DOHH2 (cell line): ENCODE data around the gene KCNK5.

Source experiments
- H3F3A ChIP-seq: fragments of 200-600 bp; sonication (generic), shearing (Covaris generic); 2 replicates; pipeline ENCODE4 v1.6.0; 2016; ENCODE audit warnings: antibody characterized with exemption, mild to moderate bottlenecking; ENCODE audit not compliant: control insufficient read depth, insufficient read depth
- H3K27ac ChIP-seq: fragments of 200-600 bp; sonication (generic); 2 replicates; pipeline ENCODE4 v1.5.1; 2014; ENCODE audit warnings: low read depth, mild to moderate bottlenecking, low read length, moderate library complexity
- H3K27me3 ChIP-seq: fragments of 200-600 bp; sonication (generic); 2 replicates; pipeline ENCODE4 v1.6.1; 2014; ENCODE audit warnings: mild to moderate bottlenecking, low read length, mixed read lengths; ENCODE audit not compliant: control insufficient read depth
- H3K36me3 ChIP-seq: fragments of 200-600 bp; sonication (generic); 2 replicates; pipeline ENCODE4 v1.6.1; 2014; ENCODE audit warnings: mild to moderate bottlenecking, low read length, moderate library complexity, mixed read lengths; ENCODE audit not compliant: control insufficient read depth
- H3K4me1 ChIP-seq: fragments of 200-600 bp; sonication (generic); 2 replicates; pipeline ENCODE4 v1.6.1; 2014; ENCODE audit warnings: mild to moderate bottlenecking, low read length, mixed read lengths; ENCODE audit not compliant: control insufficient read depth
- H3K4me2 ChIP-seq: fragments of 200-600 bp; sonication (generic); 2 replicates; pipeline ENCODE4 v1.6.0; 2014; ENCODE audit warnings: mild to moderate bottlenecking, low read length, moderate library complexity
- H3K4me3 ChIP-seq: fragments of 200-600 bp; sonication (generic); 2 replicates; pipeline ENCODE4 v1.5.1; 2014; ENCODE audit warnings: mild to moderate bottlenecking, low read length, mixed read lengths
- H3K79me2 ChIP-seq: fragments of 200-600 bp; sonication (generic); 2 replicates; pipeline ENCODE4 v1.6.1; 2014; ENCODE audit warnings: mild to moderate bottlenecking, low read length, mixed read lengths; ENCODE audit not compliant: control insufficient read depth
- H3K9me2 ChIP-seq: fragments of 200-600 bp; sonication (generic); replicated peaks from 2 replicates; pipeline ENCODE4 v1.6.1; 2014; ENCODE audit warnings: mild to moderate bottlenecking, low read length, mixed read lengths; ENCODE audit not compliant: control insufficient read depth
- H3K9me3 ChIP-seq: fragments of 200-600 bp; sonication (generic); 2 replicates; pipeline ENCODE4 v1.6.1; 2014; ENCODE audit warnings: antibody characterized with exemption, low read length, mixed read lengths; ENCODE audit not compliant: control insufficient read depth, insufficient read depth
- H4K20me1 ChIP-seq: fragments of 200-600 bp; sonication (generic); 2 replicates; pipeline ENCODE4 v1.6.0; 2014; ENCODE audit warnings: low read depth, mild to moderate bottlenecking, antibody characterized with exemption, low read length, moderate library complexity; ENCODE audit not compliant: control insufficient read depth, insufficient read depth
- CTCF ChIP-seq: fragments of 200-600 bp; sonication (generic); IDR thresholded peaks from one replicate; pipeline ENCODE4 v1.5.1; 2014; ENCODE audit warnings: antibody characterized with exemption, mild to moderate bottlenecking, low read depth, low read length; ENCODE audit not compliant: poor library complexity, severe bottlenecking
- EZH2phosphoT487 ChIP-seq: fragments of 200-600 bp; sonication (generic); IDR thresholded peaks from 2 replicates; pipeline ENCODE4 v1.6.1; 2017; ENCODE audit warnings: borderline replicate concordance, mild to moderate bottlenecking, antibody characterized with exemption, low read length, moderate library complexity, mixed read lengths

The KCNK5 gene

GRCh38 chr6:39194466-39194865, 34.8 kb downstream of the KCNK5 start:
- Histone ChIP-seq H3K36me3 (no peaks in the 10 kb centered on the region), H3K9me3 (no peaks in the 10 kb centered on the region)

GRCh38 chr6:39193201-39193791, 36.0 kb downstream of the KCNK5 start:
- Histone ChIP-seq H3K4me2 (no peak overlapping the region), H3F3A (no peaks in the 10 kb centered on the region), H3K36me3 (no peaks in the 10 kb centered on the region), H3K27me3 (no peaks in the 10 kb centered on the region), H3K79me2 (no peaks in the 10 kb centered on the region), H3K4me1 (peaks cover 15% of the 10 kb centered on the region), H3K9me2 (no peaks in the 10 kb centered on the region), H3K9me3 (no peaks in the 10 kb centered on the region), H3K4me3 (no peak overlapping the region), H3K27ac (no peak overlapping the region), H4K20me1 (no peaks in the 10 kb centered on the region)
- TF ChIP-seq CTCF (no peak), EZH2phosphoT487 (no peak)

More at GRCh38 chr6:39194466-39194865, 34.8 kb downstream of the KCNK5 start:
- Histone ChIP-seq H3K4me3 (no peak overlapping the region), H3K27me3 (no peaks in the 10 kb centered on the region), H3K4me1 (peaks cover 18% of the 10 kb centered on the region), H3K9me2 (no peaks in the 10 kb centered on the region), H4K20me1 (no peaks in the 10 kb centered on the region), H3F3A (no peaks in the 10 kb centered on the region), H3K4me2 (no peak overlapping the region), H3K79me2 (no peaks in the 10 kb centered on the region), H3K27ac (no peak overlapping the region)
- TF ChIP-seq CTCF = no peak
- TF ChIP-seq EZH2phosphoT487 = no peak

GRCh38 chr6:39192736-39193135, 36.5 kb downstream of the KCNK5 start:
- Histone ChIP-seq H3K9me2 (no peaks in the 10 kb centered on the region), H3K9me3 (no peaks in the 10 kb centered on the region), H4K20me1 (no peaks in the 10 kb centered on the region), H3K27me3 (no peaks in the 10 kb centered on the region), H3K36me3 (no peaks in the 10 kb centered on the region), H3K4me3 (no peak overlapping the region), H3F3A (no peaks in the 10 kb centered on the region), H3K79me2 (no peaks in the 10 kb centered on the region), H3K4me1 (peaks cover 10% of the 10 kb centered on the region), H3K27ac (no peak overlapping the region), H3K4me2 (no peak overlapping the region)
- TF ChIP-seq CTCF (no peak), EZH2phosphoT487 (no peak)
